HepG2 (cell line): ENCODE measurements around the gene RAB34. TPM values are rescaled to one million over a fixed set of nuclear protein-coding genes. Genes with fewer than 3 reads are reported as not detected.

ENCODE experiments used
- CBX1 ChIP-seq: IDR thresholded peaks from one replicate; pipeline ENCODE4 v1.6.1; 2016; ENCODE audit warnings: antibody characterized with exemption, low read depth
- SKI ChIP-seq: fragments of 450-650 bp; IDR thresholded peaks from one replicate; pipeline ENCODE4 v1.6.1; 2018; ENCODE audit warnings: mild to moderate bottlenecking; ENCODE audit not compliant: partially characterized antibody
- SMAD1 ChIP-seq: sonication (generic); formaldehyde crosslinking; IDR thresholded peaks from 2 replicates; pipeline ENCODE4 v1.4.0; 2020; ENCODE audit warnings: missing genetic modification reagents, low read depth, mild to moderate bottlenecking, borderline replicate concordance
- TCF12 ChIP-seq, 2 experiments: fragments of 450-650 bp in 1 of 2; sonication (generic) in 1 of 2; formaldehyde crosslinking in 1 of 2; IDR thresholded peaks; 2 replicates each; pipeline versions ENCODE4 v1.6.1 to v1.8.0; 2017 to 2022; ENCODE audit warnings: antibody characterized with exemption in 1 of 2, mild to moderate bottlenecking in 1 of 2, missing genetic modification reagents in 1 of 2, moderate library complexity in 1 of 2
- ZNF383 ChIP-seq: sonication (generic); formaldehyde crosslinking; IDR thresholded peaks from 2 replicates; pipeline ENCODE4 v1.4.0; 2020; ENCODE audit warnings: missing genetic modification reagents, mild to moderate bottlenecking, borderline replicate concordance
- ZNF589 ChIP-seq: sonication (generic); formaldehyde crosslinking; conservative IDR thresholded peaks from 2 replicates; pipeline ENCODE4 v1.8.0; 2022; ENCODE audit warnings: mild to moderate bottlenecking, moderate library complexity, missing genetic modification reagents
- ZNF660 ChIP-seq: sonication (generic); formaldehyde crosslinking; IDR thresholded peaks from 2 replicates; pipeline ENCODE4 v1.5.1; 2020; ENCODE audit warnings: mild to moderate bottlenecking, low read depth, missing genetic modification reagents, borderline replicate concordance
- ZNF772 ChIP-seq: sonication (generic); formaldehyde crosslinking; IDR thresholded peaks from 2 replicates; pipeline ENCODE4 v1.5.0; 2020; ENCODE audit warnings: mild to moderate bottlenecking, missing genetic modification reagents
- ZNF879 ChIP-seq: sonication (generic); formaldehyde crosslinking; IDR thresholded peaks from 2 replicates; pipeline ENCODE4 v1.8.1; 2023; ENCODE audit warnings: missing genetic modification reagents
- polyA plus RNA-seq, 8 experiments: library from polyadenylated mRNA; depleted of rRNA in 3 of 8; stranded (reverse) in 7 of 8; unstranded in 1 of 8; fragments of >200 nt; fragmentation: Illumina TruSeq in 4 of 8; extraction: Trizol in 4 of 8; gene quantifications; 2 replicates each; pipeline versions ENCODE4 v1.2.1 to v1.2.3, GENCODE V29; 2011 to 2016; ENCODE audit warnings: low read depth in 4 of 8, missing spikeins in 1 of 8, mixed read lengths in 1 of 8; ENCODE audit not compliant: insufficient read depth in 1 of 8
- total RNA-seq, 5 experiments: library from RNA; depleted of rRNA; stranded (reverse); fragments of >200 nt; fragmentation: Illumina TruSeq; extraction: Trizol; gene quantifications; 2 replicates each; pipeline ENCODE4 v1.2.3, GENCODE V29; 2016; ENCODE audit warnings: low read depth in 1 of 5
- TF ChIP-seq, protein P1 (sequence below): sonication (generic); formaldehyde crosslinking; IDR thresholded peaks from 2 replicates; pipeline ENCODE4 v1.4.0; 2020; ENCODE audit warnings: low read depth, missing genetic modification reagents
- TF ChIP-seq, protein P2 (sequence below): sonication (generic); formaldehyde crosslinking; IDR thresholded peaks from 2 replicates; pipeline ENCODE4 v1.4.0; 2020; ENCODE audit warnings: missing genetic modification reagents
- TF ChIP-seq, protein P3 (sequence below): sonication (generic); formaldehyde crosslinking; IDR thresholded peaks from 2 replicates; pipeline ENCODE4 v1.5.0; 2020; ENCODE audit warnings: mild to moderate bottlenecking, missing genetic modification reagents, moderate library complexity
- TF ChIP-seq, protein P4 (sequence below): sonication (generic); formaldehyde crosslinking; IDR thresholded peaks from 2 replicates; pipeline ENCODE4 v1.5.0; 2020; ENCODE audit warnings: missing genetic modification reagents, mild to moderate bottlenecking, borderline replicate concordance
- TF ChIP-seq, protein P5 (sequence below): sonication (generic); formaldehyde crosslinking; IDR thresholded peaks from 2 replicates; pipeline ENCODE4 v1.4.0; 2020; ENCODE audit warnings: missing genetic modification reagents

Gene RAB34
- total and polyA plus RNA-seq, 2 of the 13 experiments (the other 11 are each of a cell fraction or from before 2014, with no cell fraction given) = 0.49 TPM; not detected in 1

DNA sequence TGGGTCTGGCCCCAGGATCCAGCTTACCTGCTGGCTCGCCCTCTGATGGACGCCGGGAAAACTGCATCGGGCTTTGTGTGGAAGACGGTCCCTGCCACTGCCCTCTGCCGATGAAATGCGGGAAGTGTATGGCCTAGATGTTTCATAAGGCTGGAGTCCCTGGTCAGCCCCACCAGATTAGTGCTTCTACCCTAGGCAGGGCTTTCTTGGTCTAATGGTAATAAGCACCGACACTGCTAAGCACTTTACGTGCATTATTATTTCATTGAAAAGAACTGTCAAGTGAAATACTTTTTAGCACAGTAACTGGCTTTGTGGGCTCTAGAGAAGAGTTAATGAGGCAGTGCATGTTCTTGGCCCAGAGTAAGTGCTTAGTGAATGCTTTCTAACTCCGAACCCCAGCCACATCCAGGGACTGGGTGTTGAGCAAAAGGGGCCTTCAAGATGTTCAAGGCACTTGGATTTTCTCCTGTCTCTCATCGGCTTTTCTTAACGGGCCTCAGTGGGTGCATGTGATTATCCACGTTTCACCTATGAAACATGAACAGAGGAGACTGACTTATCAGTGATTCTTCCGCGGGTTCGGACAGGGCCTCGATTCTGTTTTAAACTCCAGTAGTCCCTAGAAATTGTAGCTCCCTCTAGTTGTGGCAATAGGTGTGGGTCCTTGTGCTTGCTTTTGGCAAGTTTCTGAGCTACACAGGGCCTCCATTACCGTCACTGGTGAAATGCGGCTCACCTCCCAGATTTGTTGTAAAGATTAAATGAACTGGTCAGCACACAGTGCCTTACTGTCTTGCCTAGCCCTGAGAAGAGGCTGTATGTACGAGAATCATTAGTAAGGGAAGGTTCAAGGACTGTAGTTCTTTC lies 32.7 kb upstream of the RAB34 start (continued):
- TF ChIP-seq, protein P1, sequence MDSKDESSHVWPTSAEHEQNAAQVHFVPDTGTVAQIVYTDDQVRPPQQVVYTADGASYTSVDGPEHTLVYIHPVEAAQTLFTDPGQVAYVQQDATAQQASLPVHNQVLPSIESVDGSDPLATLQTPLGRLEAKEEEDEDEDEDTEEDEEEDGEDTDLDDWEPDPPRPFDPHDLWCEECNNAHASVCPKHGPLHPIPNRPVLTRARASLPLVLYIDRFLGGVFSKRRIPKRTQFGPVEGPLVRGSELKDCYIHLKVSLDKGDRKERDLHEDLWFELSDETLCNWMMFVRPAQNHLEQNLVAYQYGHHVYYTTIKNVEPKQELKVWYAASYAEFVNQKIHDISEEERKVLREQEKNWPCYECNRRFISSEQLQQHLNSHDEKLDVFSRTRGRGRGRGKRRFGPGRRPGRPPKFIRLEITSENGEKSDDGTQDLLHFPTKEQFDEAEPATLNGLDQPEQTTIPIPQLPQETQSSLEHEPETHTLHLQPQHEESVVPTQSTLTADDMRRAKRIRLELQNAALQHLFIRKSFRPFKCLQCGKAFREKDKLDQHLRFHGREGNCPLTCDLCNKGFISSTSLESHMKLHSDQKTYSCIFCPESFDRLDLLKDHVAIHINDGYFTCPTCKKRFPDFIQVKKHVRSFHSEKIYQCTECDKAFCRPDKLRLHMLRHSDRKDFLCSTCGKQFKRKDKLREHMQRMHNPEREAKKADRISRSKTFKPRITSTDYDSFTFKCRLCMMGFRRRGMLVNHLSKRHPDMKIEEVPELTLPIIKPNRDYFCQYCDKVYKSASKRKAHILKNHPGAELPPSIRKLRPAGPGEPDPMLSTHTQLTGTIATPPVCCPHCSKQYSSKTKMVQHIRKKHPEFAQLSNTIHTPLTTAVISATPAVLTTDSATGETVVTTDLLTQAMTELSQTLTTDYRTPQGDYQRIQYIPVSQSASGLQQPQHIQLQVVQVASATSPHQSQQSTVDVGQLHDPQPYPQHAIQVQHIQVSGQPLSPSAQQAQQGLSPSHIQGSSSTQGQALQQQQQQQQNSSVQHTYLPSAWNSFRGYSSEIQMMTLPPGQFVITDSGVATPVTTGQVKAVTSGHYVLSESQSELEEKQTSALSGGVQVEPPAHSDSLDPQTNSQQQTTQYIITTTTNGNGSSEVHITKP (CRISPR knock-in tag) = no peak
- no peak for TF ChIP-seq ZNF772 (CRISPR knock-in tag)
- TF ChIP-seq, protein P2, sequence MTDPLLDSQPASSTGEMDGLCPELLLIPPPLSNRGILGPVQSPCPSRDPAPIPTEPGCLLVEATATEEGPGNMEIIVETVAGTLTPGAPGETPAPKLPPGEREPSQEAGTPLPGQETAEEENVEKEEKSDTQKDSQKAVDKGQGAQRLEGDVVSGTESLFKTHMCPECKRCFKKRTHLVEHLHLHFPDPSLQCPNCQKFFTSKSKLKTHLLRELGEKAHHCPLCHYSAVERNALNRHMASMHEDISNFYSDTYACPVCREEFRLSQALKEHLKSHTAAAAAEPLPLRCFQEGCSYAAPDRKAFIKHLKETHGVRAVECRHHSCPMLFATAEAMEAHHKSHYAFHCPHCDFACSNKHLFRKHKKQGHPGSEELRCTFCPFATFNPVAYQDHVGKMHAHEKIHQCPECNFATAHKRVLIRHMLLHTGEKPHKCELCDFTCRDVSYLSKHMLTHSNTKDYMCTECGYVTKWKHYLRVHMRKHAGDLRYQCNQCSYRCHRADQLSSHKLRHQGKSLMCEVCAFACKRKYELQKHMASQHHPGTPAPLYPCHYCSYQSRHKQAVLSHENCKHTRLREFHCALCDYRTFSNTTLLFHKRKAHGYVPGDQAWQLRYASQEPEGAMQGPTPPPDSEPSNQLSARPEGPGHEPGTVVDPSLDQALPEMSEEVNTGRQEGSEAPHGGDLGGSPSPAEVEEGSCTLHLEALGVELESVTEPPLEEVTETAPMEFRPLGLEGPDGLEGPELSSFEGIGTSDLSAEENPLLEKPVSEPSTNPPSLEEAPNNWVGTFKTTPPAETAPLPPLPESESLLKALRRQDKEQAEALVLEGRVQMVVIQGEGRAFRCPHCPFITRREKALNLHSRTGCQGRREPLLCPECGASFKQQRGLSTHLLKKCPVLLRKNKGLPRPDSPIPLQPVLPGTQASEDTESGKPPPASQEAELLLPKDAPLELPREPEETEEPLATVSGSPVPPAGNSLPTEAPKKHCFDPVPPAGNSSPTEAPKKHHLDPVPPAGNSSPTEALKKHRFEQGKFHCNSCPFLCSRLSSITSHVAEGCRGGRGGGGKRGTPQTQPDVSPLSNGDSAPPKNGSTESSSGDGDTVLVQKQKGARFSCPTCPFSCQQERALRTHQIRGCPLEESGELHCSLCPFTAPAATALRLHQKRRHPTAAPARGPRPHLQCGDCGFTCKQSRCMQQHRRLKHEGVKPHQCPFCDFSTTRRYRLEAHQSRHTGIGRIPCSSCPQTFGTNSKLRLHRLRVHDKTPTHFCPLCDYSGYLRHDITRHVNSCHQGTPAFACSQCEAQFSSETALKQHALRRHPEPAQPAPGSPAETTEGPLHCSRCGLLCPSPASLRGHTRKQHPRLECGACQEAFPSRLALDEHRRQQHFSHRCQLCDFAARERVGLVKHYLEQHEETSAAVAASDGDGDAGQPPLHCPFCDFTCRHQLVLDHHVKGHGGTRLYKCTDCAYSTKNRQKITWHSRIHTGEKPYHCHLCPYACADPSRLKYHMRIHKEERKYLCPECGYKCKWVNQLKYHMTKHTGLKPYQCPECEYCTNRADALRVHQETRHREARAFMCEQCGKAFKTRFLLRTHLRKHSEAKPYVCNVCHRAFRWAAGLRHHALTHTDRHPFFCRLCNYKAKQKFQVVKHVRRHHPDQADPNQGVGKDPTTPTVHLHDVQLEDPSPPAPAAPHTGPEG (CRISPR knock-in tag) = no peak
- TF ChIP-seq, protein P3, sequence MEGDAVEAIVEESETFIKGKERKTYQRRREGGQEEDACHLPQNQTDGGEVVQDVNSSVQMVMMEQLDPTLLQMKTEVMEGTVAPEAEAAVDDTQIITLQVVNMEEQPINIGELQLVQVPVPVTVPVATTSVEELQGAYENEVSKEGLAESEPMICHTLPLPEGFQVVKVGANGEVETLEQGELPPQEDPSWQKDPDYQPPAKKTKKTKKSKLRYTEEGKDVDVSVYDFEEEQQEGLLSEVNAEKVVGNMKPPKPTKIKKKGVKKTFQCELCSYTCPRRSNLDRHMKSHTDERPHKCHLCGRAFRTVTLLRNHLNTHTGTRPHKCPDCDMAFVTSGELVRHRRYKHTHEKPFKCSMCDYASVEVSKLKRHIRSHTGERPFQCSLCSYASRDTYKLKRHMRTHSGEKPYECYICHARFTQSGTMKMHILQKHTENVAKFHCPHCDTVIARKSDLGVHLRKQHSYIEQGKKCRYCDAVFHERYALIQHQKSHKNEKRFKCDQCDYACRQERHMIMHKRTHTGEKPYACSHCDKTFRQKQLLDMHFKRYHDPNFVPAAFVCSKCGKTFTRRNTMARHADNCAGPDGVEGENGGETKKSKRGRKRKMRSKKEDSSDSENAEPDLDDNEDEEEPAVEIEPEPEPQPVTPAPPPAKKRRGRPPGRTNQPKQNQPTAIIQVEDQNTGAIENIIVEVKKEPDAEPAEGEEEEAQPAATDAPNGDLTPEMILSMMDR = peak; percentile 98
- TF ChIP-seq, protein P4, sequence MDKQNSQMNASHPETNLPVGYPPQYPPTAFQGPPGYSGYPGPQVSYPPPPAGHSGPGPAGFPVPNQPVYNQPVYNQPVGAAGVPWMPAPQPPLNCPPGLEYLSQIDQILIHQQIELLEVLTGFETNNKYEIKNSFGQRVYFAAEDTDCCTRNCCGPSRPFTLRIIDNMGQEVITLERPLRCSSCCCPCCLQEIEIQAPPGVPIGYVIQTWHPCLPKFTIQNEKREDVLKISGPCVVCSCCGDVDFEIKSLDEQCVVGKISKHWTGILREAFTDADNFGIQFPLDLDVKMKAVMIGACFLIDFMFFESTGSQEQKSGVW = no peak
- TF ChIP-seq, protein P5, sequence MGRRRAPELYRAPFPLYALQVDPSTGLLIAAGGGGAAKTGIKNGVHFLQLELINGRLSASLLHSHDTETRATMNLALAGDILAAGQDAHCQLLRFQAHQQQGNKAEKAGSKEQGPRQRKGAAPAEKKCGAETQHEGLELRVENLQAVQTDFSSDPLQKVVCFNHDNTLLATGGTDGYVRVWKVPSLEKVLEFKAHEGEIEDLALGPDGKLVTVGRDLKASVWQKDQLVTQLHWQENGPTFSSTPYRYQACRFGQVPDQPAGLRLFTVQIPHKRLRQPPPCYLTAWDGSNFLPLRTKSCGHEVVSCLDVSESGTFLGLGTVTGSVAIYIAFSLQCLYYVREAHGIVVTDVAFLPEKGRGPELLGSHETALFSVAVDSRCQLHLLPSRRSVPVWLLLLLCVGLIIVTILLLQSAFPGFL = no peak
- TF ChIP-seq ZNF879 (CRISPR knock-in tag) = no peak
- TF ChIP-seq CBX1 = no peak
- no peak for TF ChIP-seq TCF12 (IDR thresholded peaks at IDR 0.05)
- TF ChIP-seq TCF12 (CRISPR knock-in tag; IDR thresholded peaks at IDR 0.05) = no peak
- TF ChIP-seq ZNF589 (CRISPR knock-in tag) = no peak
- no peak for TF ChIP-seq SKI
- TF ChIP-seq ZNF383 (CRISPR knock-in tag) = no peak
- TF ChIP-seq ZNF660 (CRISPR knock-in tag) = no peak
- TF ChIP-seq SMAD1 (CRISPR knock-in tag) = no peak
